Esophagus squamous epithelium (tissue), 4 donors: ENCODE data around the gene CEMIP.

ENCODE experiments used
- POLR2A ChIP-seq, 4 donors: fragments of 450-650 bp; IDR thresholded peaks; one replicate each; pipeline ENCODE4 v1.6.1; 2017; ENCODE audit warnings: antibody characterized with exemption in 4 of 4, mild to moderate bottlenecking in 4 of 4, moderate library complexity in 3 of 4
- TF ChIP-seq, protein P1 (sequence below), 6 experiments: fragments of 450-650 bp in 4 of 6; fragments of 200-600 bp in 2 of 6; sonication (generic) in 2 of 6; IDR thresholded peaks; one replicate each; pipeline ENCODE4 v1.5.1; 2016 to 2019; ENCODE audit warnings: antibody characterized with exemption in 6 of 6, mild to moderate bottlenecking in 4 of 6, moderate library complexity in 4 of 6

DNA sequence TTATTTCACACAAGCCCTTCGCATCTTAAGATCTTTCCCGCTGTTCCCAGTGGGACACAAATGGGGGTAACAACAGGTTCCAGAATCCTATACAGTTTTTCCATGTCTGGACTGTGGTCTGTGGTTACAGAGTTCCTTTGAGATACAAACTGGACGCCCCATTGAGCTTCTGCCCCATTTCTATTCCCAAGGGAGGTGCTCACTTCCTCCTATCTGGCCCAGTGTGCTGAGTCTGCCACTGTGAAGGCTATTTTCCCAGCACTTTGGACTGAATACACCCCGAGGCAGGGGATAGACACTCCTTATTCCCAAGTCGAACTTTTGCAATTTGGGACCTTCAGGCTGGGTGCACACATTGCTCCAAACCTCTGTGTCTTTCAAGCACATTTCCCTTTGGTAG is 166.4 kb downstream of the CEMIP start:
- TF ChIP-seq, protein P1, sequence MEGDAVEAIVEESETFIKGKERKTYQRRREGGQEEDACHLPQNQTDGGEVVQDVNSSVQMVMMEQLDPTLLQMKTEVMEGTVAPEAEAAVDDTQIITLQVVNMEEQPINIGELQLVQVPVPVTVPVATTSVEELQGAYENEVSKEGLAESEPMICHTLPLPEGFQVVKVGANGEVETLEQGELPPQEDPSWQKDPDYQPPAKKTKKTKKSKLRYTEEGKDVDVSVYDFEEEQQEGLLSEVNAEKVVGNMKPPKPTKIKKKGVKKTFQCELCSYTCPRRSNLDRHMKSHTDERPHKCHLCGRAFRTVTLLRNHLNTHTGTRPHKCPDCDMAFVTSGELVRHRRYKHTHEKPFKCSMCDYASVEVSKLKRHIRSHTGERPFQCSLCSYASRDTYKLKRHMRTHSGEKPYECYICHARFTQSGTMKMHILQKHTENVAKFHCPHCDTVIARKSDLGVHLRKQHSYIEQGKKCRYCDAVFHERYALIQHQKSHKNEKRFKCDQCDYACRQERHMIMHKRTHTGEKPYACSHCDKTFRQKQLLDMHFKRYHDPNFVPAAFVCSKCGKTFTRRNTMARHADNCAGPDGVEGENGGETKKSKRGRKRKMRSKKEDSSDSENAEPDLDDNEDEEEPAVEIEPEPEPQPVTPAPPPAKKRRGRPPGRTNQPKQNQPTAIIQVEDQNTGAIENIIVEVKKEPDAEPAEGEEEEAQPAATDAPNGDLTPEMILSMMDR (IDR thresholded peaks at IDR 0.05) = no peak
- TF ChIP-seq POLR2A (IDR thresholded peaks at IDR 0.05) = no peak
